Nucleus accumbens (tissue), 56 donors: ENCODE data around the gene RASAL1.

ENCODE experiments used
- DNase-seq, 56 donors: peaks; one replicate each; lab custom pipeline; 2025; lab: John Stamatoyannopoulos, UW

RASAL1 gene

GRCh38 chr12:113063396-113064350 is 71.9 kb downstream of the RASAL1 start:
- no peak for DNase-seq

GRCh38 chr12:113062502-113063395 is 72.8 kb downstream of the RASAL1 start:
- DNase-seq = no peak

GRCh38 chr12:113061061-113061694 is 74.4 kb downstream of the RASAL1 start:
- DNase-seq = peak in 2 of 56 donors; percentile 14

GRCh38 chr12:113060336-113060960 is 75.1 kb downstream of the RASAL1 start:
- DNase-seq = no peak

- DNase-seq = no peak
These were observed 76.4 kb downstream of the RASAL1 start for GRCh38 chr12:113059071-113059595.

GRCh38 chr12:113058553-113058952 is 77.0 kb downstream of the RASAL1 start:
- DNase-seq = no peak

- DNase-seq = peak in 4 of 56 donors; percentile 20 to 43 (median 34)
These were observed 77.7 kb downstream of the RASAL1 start for GRCh38 chr12:113057565-113058485.

GRCh38 chr12:113056631-113057488 is 78.7 kb downstream of the RASAL1 start, which contains the start of gene DTX1:
Gene DTX1 (plus strand): TSS chr12:113056730. CDS start chr12:113058193, 1,463 bp downstream.
- peak in 33 of 56 donors; percentile 6 to 61 (median 34) for DNase-seq

- DNase-seq = no peak
These were observed 79.3 kb downstream of the RASAL1 start for GRCh38 chr12:113056381-113056630.

- DNase-seq = no peak
These were observed 79.8 kb downstream of the RASAL1 start for GRCh38 chr12:113055594-113056380.

GRCh38 chr12:113054948-113055486 is 80.5 kb downstream of the RASAL1 start:
- DNase-seq = no peak

- DNase-seq = no peak
These were observed 83.2 kb downstream of the RASAL1 start for GRCh38 chr12:113052326-113052725.

- no peak for DNase-seq
These were observed 83.8 kb downstream of the RASAL1 start for GRCh38 chr12:113051759-113052158.

- DNase-seq = no peak
These were observed 84.8 kb downstream of the RASAL1 start for GRCh38 chr12:113050795-113051194.

- no peak for DNase-seq
These were observed 85.4 kb downstream of the RASAL1 start for GRCh38 chr12:113049976-113050742.
